Measurements from ENCODE around the gene CIB4. TPM values are rescaled to one million over a fixed set of nuclear protein-coding genes. Genes with fewer than 3 reads are reported as not detected.

CIB4 gene
- total RNA-seq, 4 donors from 2014 or later, result not detected

DNA sequence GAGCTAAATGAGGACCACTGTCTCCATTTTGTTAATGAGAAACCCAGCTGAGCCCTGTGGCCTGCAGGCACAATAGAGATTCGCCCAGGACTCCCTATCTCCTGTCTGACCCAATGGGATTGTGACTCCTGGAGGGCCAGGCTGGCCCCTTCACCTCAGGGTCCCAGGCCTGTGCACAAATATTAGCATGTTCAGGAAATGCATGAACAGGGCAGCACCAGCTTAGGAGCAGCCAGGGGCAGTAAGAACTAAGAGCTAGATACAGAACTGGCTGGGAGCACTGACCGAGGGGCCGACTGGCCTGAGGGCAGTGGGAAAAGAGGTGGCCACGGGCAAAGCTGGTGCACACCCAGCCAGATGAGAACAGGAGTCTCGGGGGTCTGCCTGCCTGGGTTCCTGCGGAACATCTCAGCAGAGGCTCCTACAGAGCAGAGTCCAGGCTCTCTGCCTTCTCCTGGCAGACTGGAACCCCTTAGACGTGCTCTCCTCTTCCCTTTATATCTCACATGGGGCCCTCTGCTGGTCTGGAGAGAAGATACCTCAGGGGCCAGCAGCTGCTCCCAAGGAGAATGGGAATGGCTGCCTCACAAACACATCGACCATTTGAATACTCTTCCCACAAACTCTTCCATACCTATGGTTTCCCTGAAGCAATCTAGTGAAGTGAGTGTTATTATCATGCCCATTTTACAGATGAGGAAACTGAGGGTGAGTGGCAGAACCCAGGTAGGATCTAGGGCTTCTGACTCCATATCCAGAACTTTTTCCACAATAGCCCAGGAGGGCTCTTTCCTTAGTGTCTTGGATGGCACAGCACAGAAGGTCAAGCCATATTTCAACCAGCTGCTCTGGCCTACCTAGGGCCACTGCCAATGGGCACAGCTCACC is 85.7 kb downstream of the CIB4 start:
- in situ Hi-C loops (cut with MboI; ENCODE audit: low pct_ligation_motif_present in 1 of 4, low pct_unique_long_range_greater_than_20kb in 1 of 4, low sequenced_read_pairs in 3 of 4) (no loop called here), intact Hi-C loops (cut with DNase I; ENCODE audit: low total_unique reads) (no loop called here)
- Histone ChIP-seq H3K9me3 (no peaks in the 10 kb centered on the region), H3K4me3 (no peak overlapping the region), H3K36me3 (no peaks in the 10 kb centered on the region), H3K27ac (no peak overlapping the region), H3K27me3 (peaks cover 35% of the 10 kb centered on the region), H3K4me1 (no peaks in the 10 kb centered on the region)
- 68% methylated on average over 8 of the region's 8 CpGs; no CpG with 5 or more reads in 1 of the 2 donors for WGBS, 2 donors (ENCODE audit: low coverage in 1 of 2)
- TF ChIP-seq POLR2AphosphoS5 (IDR thresholded peaks at IDR 0.05) (no peak), POLR2A (IDR thresholded peaks at IDR 0.05) (no peak), EP300 (IDR thresholded peaks at IDR 0.05; ENCODE audit: low read depth) (no peak)
- TF ChIP-seq, protein P1, sequence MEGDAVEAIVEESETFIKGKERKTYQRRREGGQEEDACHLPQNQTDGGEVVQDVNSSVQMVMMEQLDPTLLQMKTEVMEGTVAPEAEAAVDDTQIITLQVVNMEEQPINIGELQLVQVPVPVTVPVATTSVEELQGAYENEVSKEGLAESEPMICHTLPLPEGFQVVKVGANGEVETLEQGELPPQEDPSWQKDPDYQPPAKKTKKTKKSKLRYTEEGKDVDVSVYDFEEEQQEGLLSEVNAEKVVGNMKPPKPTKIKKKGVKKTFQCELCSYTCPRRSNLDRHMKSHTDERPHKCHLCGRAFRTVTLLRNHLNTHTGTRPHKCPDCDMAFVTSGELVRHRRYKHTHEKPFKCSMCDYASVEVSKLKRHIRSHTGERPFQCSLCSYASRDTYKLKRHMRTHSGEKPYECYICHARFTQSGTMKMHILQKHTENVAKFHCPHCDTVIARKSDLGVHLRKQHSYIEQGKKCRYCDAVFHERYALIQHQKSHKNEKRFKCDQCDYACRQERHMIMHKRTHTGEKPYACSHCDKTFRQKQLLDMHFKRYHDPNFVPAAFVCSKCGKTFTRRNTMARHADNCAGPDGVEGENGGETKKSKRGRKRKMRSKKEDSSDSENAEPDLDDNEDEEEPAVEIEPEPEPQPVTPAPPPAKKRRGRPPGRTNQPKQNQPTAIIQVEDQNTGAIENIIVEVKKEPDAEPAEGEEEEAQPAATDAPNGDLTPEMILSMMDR (IDR thresholded peaks at IDR 0.05), result no peak
- no peak for DNase-seq

DNA sequence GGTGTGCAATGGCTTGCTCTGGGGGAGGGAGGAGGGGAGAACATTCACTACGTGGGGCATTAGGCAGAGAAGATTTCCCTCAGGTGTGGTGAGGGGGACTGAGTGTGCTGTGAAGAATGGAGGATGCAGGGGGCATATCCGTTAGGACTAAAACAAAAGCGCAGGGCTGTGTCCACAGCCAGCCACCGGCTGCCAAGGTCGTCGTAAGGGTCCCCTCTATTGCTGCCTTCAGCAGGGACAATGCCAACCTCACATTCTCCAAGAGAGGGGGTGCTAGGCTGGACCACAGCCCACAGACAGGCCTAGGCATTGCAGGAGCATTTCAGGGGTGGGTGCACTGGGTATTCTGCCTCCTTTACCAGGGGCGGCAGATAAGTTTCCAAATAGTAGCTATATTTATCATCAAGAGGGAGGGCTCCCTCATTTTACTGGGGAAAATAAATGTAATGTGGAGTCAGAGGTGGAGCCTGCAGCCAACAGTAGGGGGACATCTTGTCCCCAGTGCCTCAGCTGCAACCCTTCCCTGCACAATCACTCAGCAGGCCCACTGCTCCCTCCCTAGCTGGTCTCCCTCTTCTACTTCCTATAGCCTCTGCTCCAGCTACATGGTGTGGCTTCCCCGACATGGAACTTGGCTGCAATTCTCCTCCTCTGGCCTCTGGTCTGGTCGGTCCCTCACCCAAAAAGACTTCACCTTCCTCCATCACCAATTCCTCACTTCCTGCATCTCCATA is 88.4 kb downstream of the CIB4 start:
- intact Hi-C loops (cut with DNase I; ENCODE audit: low total_unique reads), result no loop called here
- no peak overlapping the region for H3K4me3 ChIP-seq
- no peaks in the 10 kb centered on the region for H3K9me3 ChIP-seq
- no peaks in the 10 kb centered on the region for H3K36me3 ChIP-seq
- no peak overlapping the region for H3K27ac ChIP-seq
- WGBS, 2 donors (ENCODE audit: low coverage in 1 of 2), result 50 to 74% methylated on average over 2 to 9 of the region's 9 CpGs
- no peak for DNase-seq
- no peaks in the 10 kb centered on the region for H3K4me1 ChIP-seq
- TF ChIP-seq, protein P1 (IDR thresholded peaks at IDR 0.05), result no peak
- TF ChIP-seq EP300 (IDR thresholded peaks at IDR 0.05; ENCODE audit: low read depth) (no peak), POLR2A (IDR thresholded peaks at IDR 0.05) (no peak), POLR2AphosphoS5 (IDR thresholded peaks at IDR 0.05) (no peak)
- in situ Hi-C loops (cut with MboI; ENCODE audit: low pct_ligation_motif_present in 1 of 4, low pct_unique_long_range_greater_than_20kb in 1 of 4, low sequenced_read_pairs in 3 of 4), result no loop called here
- peaks cover 8% of the 10 kb centered on the region for H3K27me3 ChIP-seq

DNA sequence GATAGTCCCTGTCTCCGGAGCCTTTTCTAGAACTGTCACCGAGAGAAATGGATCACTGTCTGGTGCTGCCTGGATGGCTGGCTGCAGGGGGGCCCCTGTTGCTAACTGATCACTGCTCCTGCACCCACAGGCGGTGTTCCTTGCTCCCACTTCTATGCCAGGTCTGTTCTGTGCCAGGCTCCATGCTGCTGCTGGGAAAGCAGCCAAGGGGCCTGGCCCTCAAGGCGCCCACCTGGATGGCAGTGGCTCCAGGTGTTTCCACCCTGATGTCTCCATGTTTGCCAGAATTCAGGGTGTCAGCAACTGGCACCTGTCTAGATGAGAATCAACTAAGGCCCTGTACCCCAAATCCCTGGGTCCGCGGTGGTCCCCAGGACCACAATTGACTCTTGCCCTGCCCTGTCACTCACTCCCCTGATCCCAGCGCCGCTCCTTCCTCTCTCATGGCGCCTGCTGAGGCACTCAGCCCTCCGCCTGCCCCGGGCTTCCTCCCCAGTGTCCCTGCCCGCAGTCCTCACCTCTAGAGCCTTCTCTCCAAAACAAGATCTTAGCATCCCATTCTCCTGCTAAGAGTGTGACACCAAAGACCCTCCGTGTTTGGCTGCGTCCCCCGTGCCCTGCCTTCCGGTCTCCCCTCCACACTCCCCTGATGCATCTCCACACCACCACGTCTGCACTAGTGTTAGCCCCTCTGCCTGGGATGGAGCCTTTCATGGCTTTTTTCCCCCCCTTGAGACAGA is 90.7 kb downstream of the CIB4 start:
- intact Hi-C loops (cut with DNase I; ENCODE audit: low total_unique reads), result no loop called here
- DNase-seq, result no peak

More for the DNA sequence above, 90.7 kb downstream of the CIB4 start:
- H3K36me3 ChIP-seq, result no peaks in the 10 kb centered on the region
- 87 to 89% methylated on average over 2 to 17 of the region's 17 CpGs for WGBS, 2 donors (ENCODE audit: low coverage in 1 of 2)
- no peaks in the 10 kb centered on the region for H3K4me1 ChIP-seq
- H3K9me3 ChIP-seq, result no peaks in the 10 kb centered on the region
- no peak overlapping the region for H3K4me3 ChIP-seq
- no peak overlapping the region for H3K27ac ChIP-seq
- in situ Hi-C loops (cut with MboI; ENCODE audit: low pct_ligation_motif_present in 1 of 4, low pct_unique_long_range_greater_than_20kb in 1 of 4, low sequenced_read_pairs in 3 of 4), result no loop called here
- H3K27me3 ChIP-seq, result no peaks in the 10 kb centered on the region
- TF ChIP-seq, protein P1 (IDR thresholded peaks at IDR 0.05), result no peak
- no peak for TF ChIP-seq POLR2AphosphoS5 (IDR thresholded peaks at IDR 0.05)
- no peak for TF ChIP-seq POLR2A (IDR thresholded peaks at IDR 0.05)
- no peak for TF ChIP-seq EP300 (IDR thresholded peaks at IDR 0.05; ENCODE audit: low read depth)

All from transverse colon (tissue), 4 donors.